Hindlimb muscle (tissue), 1 donor: Measurements from ENCODE around the gene AGXT2. TPM values are rescaled to one million over a fixed set of nuclear protein-coding genes. Genes with fewer than 3 reads are reported as not detected.

ENCODE experiments used
- DNase-seq: peaks from one replicate; pipeline ENCODE4 v3.0.0-alpha.2; 2013
- polyA plus RNA-seq: library from polyadenylated mRNA; unstranded; fragments of 120-200 nt; gene quantifications from one replicate; pipeline ENCODE4 v1.2.1, GENCODE V29; 2013; ENCODE audit not compliant: insufficient read length

The AGXT2 gene
- not detected for polyA plus RNA-seq

GRCh38 chr5:35047785-35048404, at the start of gene AGXT2:
Gene AGXT2 (minus strand): TSS chr5:35047949. CDS start chr5:35047892, 57 bp downstream.
- no peak for DNase-seq

GRCh38 chr5:35096932-35097331, 49.2 kb upstream of the AGXT2 start:
- DNase-seq: no peak

GRCh38 chr5:35096216-35096615, 48.5 kb upstream of the AGXT2 start:
- peak; percentile 16 for DNase-seq

DNA sequence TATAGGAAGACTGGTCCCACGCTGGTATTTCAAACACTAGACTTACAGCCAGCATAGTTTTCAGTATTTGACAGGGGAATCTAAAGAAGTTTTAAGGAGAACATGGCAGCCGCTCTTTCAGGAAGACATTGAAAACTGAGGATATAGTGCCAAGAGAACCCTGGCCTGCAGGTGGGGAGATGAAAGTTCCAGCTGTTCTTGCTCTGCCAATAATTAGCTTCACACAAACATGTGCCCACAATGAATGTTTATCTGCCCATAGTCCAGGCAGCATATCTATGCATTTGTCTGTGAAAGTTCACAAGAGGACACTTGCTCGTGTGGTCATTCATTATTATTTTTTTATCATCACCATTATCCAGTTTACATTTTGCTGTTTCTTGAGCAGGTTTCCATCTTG, 47.6 kb upstream of the AGXT2 start:
- DNase-seq: no peak

- DNase-seq: no peak
These were observed 47.2 kb upstream of the AGXT2 start for GRCh38 chr5:35094948-35095347.

- no peak for DNase-seq
These were observed 45.0 kb upstream of the AGXT2 start for GRCh38 chr5:35092703-35093102.

- DNase-seq: no peak
These were observed 44.0 kb upstream of the AGXT2 start for GRCh38 chr5:35091704-35092103.

DNA sequence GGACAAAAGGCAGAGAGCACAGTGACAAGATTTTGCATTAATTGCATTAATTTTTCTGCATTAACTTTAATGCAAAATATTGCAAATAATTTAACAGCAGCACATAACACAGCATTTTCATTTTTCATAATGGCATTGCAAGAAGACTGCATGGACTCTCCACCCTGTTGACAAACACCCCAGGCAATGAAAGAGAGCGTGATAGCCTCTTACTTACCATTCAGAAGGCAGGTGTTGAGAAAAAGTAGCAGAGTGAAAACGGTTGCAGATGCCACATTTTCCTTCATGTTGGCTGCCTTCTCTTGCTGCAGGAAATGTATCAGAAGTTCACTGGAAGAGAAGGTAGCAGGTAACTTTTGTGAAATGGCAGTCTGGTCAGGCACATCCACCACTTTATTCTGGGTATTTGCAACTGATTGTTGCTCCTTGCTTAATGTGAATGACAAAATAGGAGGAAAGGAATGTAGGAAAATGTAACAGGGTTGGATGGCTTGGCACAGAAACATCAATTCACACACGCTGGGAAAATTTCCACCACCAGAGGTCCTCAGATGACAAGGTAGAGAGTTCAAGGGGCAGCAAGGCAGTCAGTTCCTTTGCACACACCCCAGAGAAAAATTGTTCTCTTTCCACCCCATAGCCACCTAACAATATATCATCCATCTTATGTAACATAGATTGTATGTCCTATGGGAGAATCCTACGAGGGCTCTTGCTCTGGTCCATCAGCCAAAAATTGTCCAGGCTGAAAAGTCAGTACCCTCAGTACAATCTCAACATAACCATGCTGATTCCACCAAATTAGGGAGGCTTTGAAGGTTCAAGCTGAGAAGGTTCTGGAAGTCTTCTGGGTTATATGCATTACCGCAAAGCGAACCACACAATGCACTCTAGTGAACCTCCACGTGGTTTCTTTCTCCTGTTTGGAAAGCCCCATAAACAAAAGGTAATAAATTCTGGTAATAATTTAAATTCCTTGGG, 41.9 kb upstream of the AGXT2 start:
- peak; percentile 44 for DNase-seq

- no peak for DNase-seq
These were observed 40.2 kb upstream of the AGXT2 start for GRCh38 chr5:35087991-35088390.

DNA sequence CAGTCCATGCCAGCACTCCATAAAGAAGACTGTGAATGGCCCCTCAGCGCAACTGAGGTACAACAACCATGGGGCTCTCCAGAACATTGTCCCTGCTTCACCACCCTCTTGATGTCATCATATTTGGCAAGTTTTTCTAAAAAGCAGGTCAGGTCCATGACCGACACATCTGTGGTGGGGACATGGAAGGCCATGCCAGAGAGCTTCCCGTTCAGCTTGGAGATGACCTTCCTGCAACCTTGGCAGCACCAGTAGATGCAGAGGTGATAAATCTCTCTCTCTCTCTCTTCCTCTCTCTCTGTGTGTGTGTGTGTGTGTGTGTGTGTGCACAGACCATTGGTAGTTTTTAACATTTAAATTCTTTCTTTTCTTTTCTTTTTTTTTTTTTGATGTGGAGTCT, 35.4 kb upstream of the AGXT2 start:
- no peak for DNase-seq

DNA sequence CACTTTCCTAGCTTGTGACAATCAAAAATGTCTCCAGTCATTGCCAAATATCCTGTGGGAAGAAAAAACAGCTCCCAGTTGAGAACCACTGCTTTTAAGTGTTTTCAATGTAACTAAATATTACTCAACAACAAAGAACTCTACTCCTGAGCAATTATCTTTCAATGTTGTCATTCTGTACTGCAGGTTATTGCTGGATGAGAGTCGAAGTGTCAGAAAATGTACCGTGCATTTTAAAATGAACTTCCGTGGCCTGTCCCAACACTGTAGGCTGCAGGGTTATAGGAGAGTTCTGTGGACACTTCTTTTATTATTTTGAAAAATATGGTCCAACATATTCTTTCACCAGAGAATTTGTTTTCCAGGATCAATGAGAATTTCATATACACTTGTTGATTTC, 34.8 kb upstream of the AGXT2 start:
- DNase-seq: no peak

GRCh38 chr5:35081134-35081533, 33.4 kb upstream of the AGXT2 start:
- no peak for DNase-seq

DNA sequence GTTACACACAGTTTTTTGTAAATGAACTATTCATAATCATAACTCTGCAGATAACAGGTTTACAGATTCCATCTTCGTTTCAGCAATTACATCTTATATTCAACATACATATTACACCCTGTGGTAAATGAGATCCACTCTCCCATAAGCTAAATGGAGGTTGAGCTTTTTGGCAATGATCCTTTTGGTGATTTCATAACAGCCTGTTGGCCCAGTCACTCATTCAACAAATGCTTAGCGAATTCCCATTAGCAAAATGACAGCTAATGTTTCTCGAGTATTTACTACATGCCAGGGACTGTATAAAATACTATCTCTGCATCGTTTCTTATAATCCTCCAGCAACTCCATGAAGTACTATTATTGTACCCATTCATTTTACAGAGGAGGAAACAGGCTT, 25.4 kb upstream of the AGXT2 start:
- DNase-seq: no peak

DNA sequence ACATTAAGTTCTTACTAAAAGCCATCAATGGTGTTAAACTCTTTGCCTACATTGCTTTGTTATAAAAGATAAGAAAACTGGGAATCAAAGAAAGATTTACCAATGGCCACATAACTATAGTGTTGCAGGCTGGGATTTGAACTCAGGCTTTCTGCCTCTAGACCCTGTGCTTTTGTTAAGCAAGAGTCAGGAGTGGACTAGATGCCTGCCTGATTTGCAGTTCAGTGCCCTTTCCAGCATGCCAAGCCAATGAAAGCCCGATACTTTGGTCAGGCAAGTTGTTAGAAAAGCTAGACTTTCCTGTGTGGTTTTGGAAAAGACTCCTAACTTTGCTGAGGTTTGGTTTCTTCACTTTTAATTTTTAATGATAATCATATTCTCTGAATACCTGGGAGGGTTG, 21.4 kb upstream of the AGXT2 start:
- no peak for DNase-seq

DNA sequence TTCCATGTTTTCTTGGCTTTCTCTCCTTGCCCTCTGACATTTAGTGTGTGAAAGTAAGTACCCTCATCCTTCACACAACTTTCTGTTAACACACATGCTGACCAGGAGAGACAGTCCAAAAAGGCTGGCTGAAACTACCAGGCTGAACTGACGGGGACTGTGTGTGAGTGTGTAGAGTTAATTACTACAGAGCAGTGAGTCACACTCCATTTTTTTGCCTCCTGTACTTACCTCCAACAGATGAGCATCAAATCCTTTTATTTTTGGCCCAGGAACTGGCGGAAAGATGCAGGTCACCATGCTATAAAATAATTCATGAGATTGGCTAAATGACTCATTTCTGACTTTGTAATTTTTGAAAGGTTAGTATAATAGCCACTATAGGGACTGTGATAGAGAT, 20.2 kb upstream of the AGXT2 start:
- DNase-seq: no peak

GRCh38 chr5:35066260-35066795, 18.6 kb upstream of the AGXT2 start:
- no peak for DNase-seq

GRCh38 chr5:35063414-35063813, 15.7 kb upstream of the AGXT2 start:
- peak; percentile 56 for DNase-seq

DNA sequence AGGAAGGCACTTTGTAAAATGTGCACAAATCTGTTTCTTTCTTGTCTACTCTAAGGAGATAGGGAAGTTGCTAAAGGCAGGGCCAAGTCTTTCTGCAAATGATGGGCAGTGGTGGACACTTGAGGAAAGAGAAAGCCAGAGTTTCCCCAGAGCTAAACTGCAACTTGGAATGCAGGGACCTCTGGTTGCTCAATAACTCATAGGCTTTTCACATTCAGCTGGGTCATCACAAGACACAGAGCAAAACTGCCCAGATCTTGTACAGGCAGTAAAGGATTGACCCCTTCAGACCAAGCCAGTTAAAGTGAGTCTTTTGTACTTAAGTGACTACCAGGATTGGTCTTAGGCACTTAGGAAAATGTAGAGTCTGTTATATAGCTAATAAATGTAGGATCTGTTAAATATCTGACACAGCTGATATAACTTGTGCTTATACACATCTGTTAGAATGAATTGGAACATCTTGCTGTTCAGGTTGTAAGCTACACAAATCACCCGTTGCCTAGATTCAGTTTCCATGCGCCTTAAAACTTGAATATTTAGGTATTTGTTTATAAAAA, 13.5 kb upstream of the AGXT2 start:
- DNase-seq: no peak

GRCh38 chr5:35060236-35060635, 12.5 kb upstream of the AGXT2 start:
- no peak for DNase-seq

- DNase-seq: no peak
These were observed 11.5 kb upstream of the AGXT2 start for GRCh38 chr5:35059251-35059650.

- DNase-seq: no peak
These were observed 10.6 kb upstream of the AGXT2 start for GRCh38 chr5:35058374-35058788.

DNA sequence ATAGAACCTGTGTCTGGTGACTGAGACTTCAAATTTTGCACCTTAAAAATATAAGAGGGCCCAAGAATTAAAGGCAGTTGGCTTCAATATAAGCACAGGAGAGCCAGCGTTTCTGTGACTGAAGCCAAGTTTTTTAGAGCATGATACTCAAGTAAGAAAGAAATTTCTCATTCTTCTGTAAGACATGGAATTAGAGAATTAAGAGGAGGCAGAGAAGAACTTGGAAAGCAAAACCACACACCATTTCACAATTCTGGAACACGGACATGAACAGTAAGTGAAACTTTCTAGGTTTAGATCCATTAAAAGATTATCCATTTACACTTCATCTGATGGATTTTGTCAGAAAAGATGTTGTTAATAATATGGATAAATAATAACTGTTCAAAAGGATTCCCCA, 8.9 kb upstream of the AGXT2 start:
- no peak for DNase-seq

- DNase-seq: no peak
These were observed 5.1 kb upstream of the AGXT2 start for GRCh38 chr5:35052838-35053237.
